Liver (tissue), 9 donors: ENCODE measurements around the gene SWI5. TPM values are rescaled to one million over a fixed set of nuclear protein-coding genes. Genes with fewer than 3 reads are reported as not detected.

Experiments used
- DNase-seq: peaks from one replicate; pipeline ENCODE4 v3.0.0-alpha.2; 2017; ENCODE audit warnings: low spot score
- H3K27ac ChIP-seq, 2 donors: one replicate each; pipeline ENCODE4 v1.7.0; 2013; ENCODE audit warnings: inconsistent platforms in 2 of 2, low read length in 2 of 2, control low read depth in 1 of 2, low read depth in 1 of 2, mild to moderate bottlenecking in 1 of 2
- H3K27me3 ChIP-seq, 4 donors: one replicate each; pipeline versions ENCODE4 v1.6.1 to v1.7.0; 2013; ENCODE audit warnings: low read length in 3 of 4, inconsistent platforms in 1 of 4, mild to moderate bottlenecking in 1 of 4, moderate library complexity in 1 of 4; ENCODE audit not compliant: control insufficient read depth in 4 of 4, insufficient read depth in 4 of 4
- H3K36me3 ChIP-seq, 4 donors: one replicate each; pipeline versions ENCODE4 v1.6.1 to v1.7.0; 2013; ENCODE audit warnings: low read length in 3 of 4, mild to moderate bottlenecking in 3 of 4, low read depth in 1 of 4, moderate library complexity in 1 of 4; ENCODE audit not compliant: control insufficient read depth in 4 of 4, insufficient read depth in 3 of 4
- H3K4me1 ChIP-seq, 4 donors: one replicate each; pipeline versions ENCODE4 v1.6.1 to v1.7.0; 2013; ENCODE audit warnings: low read length in 3 of 4, mild to moderate bottlenecking in 3 of 4, moderate library complexity in 1 of 4; ENCODE audit not compliant: control insufficient read depth in 4 of 4, insufficient read depth in 4 of 4
- H3K4me3 ChIP-seq, 3 donors: one replicate each; pipeline versions ENCODE4 v1.6.1 to v1.7.0; 2013; ENCODE audit warnings: low read length in 3 of 3, control low read depth in 1 of 3, low read depth in 1 of 3, mild to moderate bottlenecking in 1 of 3
- H3K9ac ChIP-seq, 2 donors: one replicate each; pipeline ENCODE4 v1.7.0; 2013; ENCODE audit warnings: low read length in 2 of 2, mild to moderate bottlenecking in 2 of 2, moderate library complexity in 2 of 2, control low read depth in 1 of 2, low read depth in 1 of 2
- H3K9me3 ChIP-seq, 4 donors: one replicate each; pipeline versions ENCODE4 v1.6.1 to v1.7.0; 2013; ENCODE audit warnings: low read length in 3 of 4; ENCODE audit not compliant: control insufficient read depth in 4 of 4
- EGR1 ChIP-seq, 2 donors: IDR thresholded peaks; 2 replicates each; pipeline ENCODE4 v1.6.1; 2016 to 2018; ENCODE audit warnings: antibody characterized with exemption in 2 of 2, low read depth in 2 of 2
- FOXA1 ChIP-seq: IDR thresholded peaks from 2 replicates; pipeline ENCODE4 v1.6.1; 2016; ENCODE audit warnings: antibody characterized with exemption
- FOXA2 ChIP-seq: IDR thresholded peaks from 2 replicates; pipeline ENCODE4 v1.6.1; 2016; ENCODE audit warnings: antibody characterized with exemption
- GABPA ChIP-seq, 2 donors: IDR thresholded peaks in 1 of 2; conservative IDR thresholded peaks in 1 of 2; 2 replicates each; pipeline ENCODE4 v1.6.1; 2016; ENCODE audit warnings: antibody characterized with exemption in 2 of 2, mild to moderate bottlenecking in 1 of 2, moderate library complexity in 1 of 2
- HNF4A ChIP-seq, 2 donors: conservative IDR thresholded peaks; 2 replicates each; pipeline ENCODE4 v1.6.1; 2016; ENCODE audit warnings: antibody characterized with exemption in 2 of 2, mild to moderate bottlenecking in 2 of 2
- HNF4G ChIP-seq: IDR thresholded peaks from 2 replicates; pipeline ENCODE4 v1.6.1; 2016; ENCODE audit warnings: antibody characterized with exemption
- JUND ChIP-seq, 2 donors: IDR thresholded peaks; 2 replicates each; pipeline ENCODE4 v1.6.1; 2016; ENCODE audit warnings: antibody characterized with exemption in 2 of 2
- NR2F2 ChIP-seq: IDR thresholded peaks from 2 replicates; pipeline ENCODE4 v1.6.1; 2016; ENCODE audit warnings: antibody characterized with exemption
- RAD21 ChIP-seq, 2 donors: IDR thresholded peaks; 2 replicates each; pipeline ENCODE4 v1.6.1; 2016; ENCODE audit warnings: antibody characterized with exemption in 2 of 2, mild to moderate bottlenecking in 2 of 2
- RXRA ChIP-seq, 2 donors: IDR thresholded peaks; 2 replicates each; pipeline ENCODE4 v1.6.1; 2017 to 2018; ENCODE audit warnings: antibody characterized with exemption in 2 of 2, mild to moderate bottlenecking in 1 of 2
- SP1 ChIP-seq: IDR thresholded peaks from 2 replicates; pipeline ENCODE4 v1.6.1; 2018; ENCODE audit warnings: antibody characterized with exemption, mild to moderate bottlenecking
- TAF1 ChIP-seq: conservative IDR thresholded peaks from 2 replicates; pipeline ENCODE4 v1.6.1; 2016; ENCODE audit warnings: antibody characterized with exemption, mild to moderate bottlenecking
- YY1 ChIP-seq: IDR thresholded peaks from 2 replicates; pipeline ENCODE4 v1.6.1; 2016; ENCODE audit warnings: antibody characterized with exemption, mild to moderate bottlenecking
- WGBS: extraction: QIAGEN DNeasy Blood & Tissue Kit; methylation state at CpG from one replicate; pipeline ENCODE4 v1.1.7; 2013; 5-methylcytosine and 5-hydroxymethylcytosine counted together
- polyA plus RNA-seq, 2 donors: library from polyadenylated mRNA; stranded (reverse) in 1 of 2; unstranded in 1 of 2; fragments of 200-250 nt in 1 of 2; fragments of >200 nt in 1 of 2; fragmentation: Nextera tagmentation in 1 of 2; extraction: Ambion mirVana in 1 of 2; gene quantifications; one replicate each; pipeline versions ENCODE4 v1.2.1 to v1.2.3, GENCODE V29; 2013 to 2015
- total RNA-seq, 2 donors: library from RNA; depleted of rRNA; stranded (reverse); fragments of >200 nt; gene quantifications; one replicate each; pipeline ENCODE4 v1.2.3, GENCODE V29; 2014
- TF ChIP-seq, protein P1 (sequence below): IDR thresholded peaks from 2 replicates; pipeline ENCODE4 v1.6.1; 2016; ENCODE audit warnings: antibody characterized with exemption
- TF ChIP-seq, protein P2 (sequence below): IDR thresholded peaks from 2 replicates; pipeline ENCODE4 v1.6.1; 2016; ENCODE audit warnings: antibody characterized with exemption, mild to moderate bottlenecking
- TF ChIP-seq, protein P3 (sequence below): fragments of 150-350 bp; IDR thresholded peaks from 2 replicates; pipeline ENCODE4 v1.5.1; 2017; ENCODE audit warnings: improper control_type of control experiment, low read depth, low read length; ENCODE audit not compliant: missing input control
- TF ChIP-seq, protein P4 (sequence below): IDR thresholded peaks from 2 replicates; pipeline ENCODE4 v1.6.1; 2016; ENCODE audit warnings: antibody characterized with exemption
- TF ChIP-seq, protein P5 (sequence below): IDR thresholded peaks from 2 replicates; pipeline ENCODE4 v1.6.1; 2016; ENCODE audit warnings: antibody characterized with exemption
- donor health status: healthy.
- donor health status: healthy.
- donor health status: healthy.
- donor health status: healthy.
- donor health status: healthy.

The SWI5 gene
- total and polyA plus RNA-seq, 4 donors = 10.7 to 34.0 (median 16.2) TPM

DNA sequence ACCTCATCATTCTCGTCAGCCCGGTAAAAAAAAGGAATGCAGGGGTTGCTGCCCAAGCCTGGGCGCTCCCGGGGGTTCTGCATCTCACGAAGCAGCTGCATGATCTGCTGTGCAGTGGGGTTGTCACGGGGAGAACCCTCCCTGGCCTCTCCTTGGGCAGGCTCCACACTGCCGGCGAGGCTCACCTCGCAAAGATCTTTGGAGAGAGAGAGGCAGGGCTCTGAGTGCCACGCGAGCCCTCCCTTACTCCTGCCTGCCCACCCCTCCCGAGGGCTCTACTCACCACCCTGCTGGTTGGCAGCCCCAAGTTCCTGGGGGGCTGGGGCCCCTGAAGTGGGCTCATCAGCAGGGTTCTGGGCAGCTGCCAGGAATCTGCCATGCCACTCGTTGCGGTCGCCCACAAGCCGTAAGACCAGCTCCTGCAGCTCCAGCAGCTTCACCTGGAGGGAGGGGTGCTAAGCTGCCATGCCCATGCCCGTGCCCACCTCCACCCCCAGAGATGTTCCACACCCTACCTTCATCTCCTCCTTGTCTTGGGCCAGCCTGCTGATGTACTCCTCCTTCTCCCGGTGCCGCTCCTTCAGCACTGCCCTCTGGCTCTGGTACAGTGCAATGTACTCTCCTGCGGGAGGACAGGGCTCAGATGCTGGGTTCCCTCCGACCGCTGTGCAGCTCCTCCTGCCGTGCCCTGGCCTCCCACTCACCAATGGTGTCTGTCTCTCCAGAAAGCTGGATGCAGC, 18.8 kb upstream of the SWI5 start:
- H3K36me3 ChIP-seq = peaks cover 16 to 54% (median 42%) of the 10 kb centered on the region in 4 donors
- 93% methylated on average over 23 of the region's 23 CpGs for WGBS
- H3K4me3 ChIP-seq = no peak overlapping the region
- no peaks in the 10 kb centered on the region for H3K9me3 ChIP-seq
- no peaks in the 10 kb centered on the region for H3K4me1 ChIP-seq
- H3K27ac ChIP-seq = no peak overlapping the region
- no peak overlapping the region for H3K9ac ChIP-seq
- H3K27me3 ChIP-seq = no peaks in the 10 kb centered on the region
- TF ChIP-seq, protein P1, sequence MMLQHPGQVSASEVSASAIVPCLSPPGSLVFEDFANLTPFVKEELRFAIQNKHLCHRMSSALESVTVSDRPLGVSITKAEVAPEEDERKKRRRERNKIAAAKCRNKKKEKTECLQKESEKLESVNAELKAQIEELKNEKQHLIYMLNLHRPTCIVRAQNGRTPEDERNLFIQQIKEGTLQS = no peak
- no peak for TF ChIP-seq GABPA (IDR thresholded peaks at IDR 0.05 in 1 of 2, conservative IDR thresholded peaks at IDR 0.05 in 1 of 2)
- TF ChIP-seq JUND (IDR thresholded peaks at IDR 0.05) = no peak
- TF ChIP-seq, protein P2, sequence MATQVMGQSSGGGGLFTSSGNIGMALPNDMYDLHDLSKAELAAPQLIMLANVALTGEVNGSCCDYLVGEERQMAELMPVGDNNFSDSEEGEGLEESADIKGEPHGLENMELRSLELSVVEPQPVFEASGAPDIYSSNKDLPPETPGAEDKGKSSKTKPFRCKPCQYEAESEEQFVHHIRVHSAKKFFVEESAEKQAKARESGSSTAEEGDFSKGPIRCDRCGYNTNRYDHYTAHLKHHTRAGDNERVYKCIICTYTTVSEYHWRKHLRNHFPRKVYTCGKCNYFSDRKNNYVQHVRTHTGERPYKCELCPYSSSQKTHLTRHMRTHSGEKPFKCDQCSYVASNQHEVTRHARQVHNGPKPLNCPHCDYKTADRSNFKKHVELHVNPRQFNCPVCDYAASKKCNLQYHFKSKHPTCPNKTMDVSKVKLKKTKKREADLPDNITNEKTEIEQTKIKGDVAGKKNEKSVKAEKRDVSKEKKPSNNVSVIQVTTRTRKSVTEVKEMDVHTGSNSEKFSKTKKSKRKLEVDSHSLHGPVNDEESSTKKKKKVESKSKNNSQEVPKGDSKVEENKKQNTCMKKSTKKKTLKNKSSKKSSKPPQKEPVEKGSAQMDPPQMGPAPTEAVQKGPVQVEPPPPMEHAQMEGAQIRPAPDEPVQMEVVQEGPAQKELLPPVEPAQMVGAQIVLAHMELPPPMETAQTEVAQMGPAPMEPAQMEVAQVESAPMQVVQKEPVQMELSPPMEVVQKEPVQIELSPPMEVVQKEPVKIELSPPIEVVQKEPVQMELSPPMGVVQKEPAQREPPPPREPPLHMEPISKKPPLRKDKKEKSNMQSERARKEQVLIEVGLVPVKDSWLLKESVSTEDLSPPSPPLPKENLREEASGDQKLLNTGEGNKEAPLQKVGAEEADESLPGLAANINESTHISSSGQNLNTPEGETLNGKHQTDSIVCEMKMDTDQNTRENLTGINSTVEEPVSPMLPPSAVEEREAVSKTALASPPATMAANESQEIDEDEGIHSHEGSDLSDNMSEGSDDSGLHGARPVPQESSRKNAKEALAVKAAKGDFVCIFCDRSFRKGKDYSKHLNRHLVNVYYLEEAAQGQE = no peak
- TF ChIP-seq RXRA (IDR thresholded peaks at IDR 0.05) = no peak
- no peak for TF ChIP-seq NR2F2
- no peak for TF ChIP-seq EGR1 (IDR thresholded peaks at IDR 0.05; ENCODE audit: low read depth in 2 of 2)
- no peak for DNase-seq

DNA sequence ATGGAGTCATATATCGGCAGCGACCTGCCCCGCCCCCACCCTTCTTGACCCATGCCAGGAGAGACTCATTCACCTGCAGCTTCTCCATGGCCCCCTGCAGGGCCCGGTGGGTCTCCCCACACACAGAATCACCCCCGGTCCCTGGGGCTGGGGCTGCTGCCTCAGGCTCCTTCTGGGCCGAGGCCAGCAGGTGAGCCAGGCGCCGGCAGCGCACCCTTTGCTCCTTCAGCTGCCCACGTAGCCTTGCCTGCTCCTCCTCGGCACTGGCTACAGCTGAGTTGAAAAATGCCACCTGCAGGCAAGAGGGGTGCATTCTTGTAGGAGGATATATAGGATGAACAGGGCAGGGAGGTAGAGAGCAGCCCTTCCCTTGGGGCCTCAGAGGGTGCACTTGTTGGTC, 18.2 kb upstream of the SWI5 start:
- Histone ChIP-seq H3K36me3 (peaks cover 20 to 60% (median 47%) of the 10 kb centered on the region in 4 donors), H3K4me1 (no peaks in the 10 kb centered on the region), H3K27me3 (no peaks in the 10 kb centered on the region), H3K4me3 (no peak overlapping the region), H3K9ac (no peak overlapping the region), H3K9me3 (no peaks in the 10 kb centered on the region), H3K27ac (no peak overlapping the region)
- DNase-seq = no peak
- no peak for TF ChIP-seq NR2F2
- no peak for TF ChIP-seq YY1
- no peak for TF ChIP-seq GABPA (IDR thresholded peaks at IDR 0.05 in 1 of 2, conservative IDR thresholded peaks at IDR 0.05 in 1 of 2)
- TF ChIP-seq HNF4A (conservative IDR thresholded peaks at IDR 0.05) = no peak
- TF ChIP-seq HNF4G = no peak
- no peak for TF ChIP-seq RXRA (IDR thresholded peaks at IDR 0.05)
- TF ChIP-seq TAF1 = no peak
- TF ChIP-seq RAD21 (IDR thresholded peaks at IDR 0.05) = no peak
- TF ChIP-seq EGR1 (IDR thresholded peaks at IDR 0.05; ENCODE audit: low read depth in 2 of 2) = no peak
- no peak for TF ChIP-seq FOXA2
- no peak for TF ChIP-seq SP1
- TF ChIP-seq, protein P2 = no peak
- TF ChIP-seq, protein P3, sequence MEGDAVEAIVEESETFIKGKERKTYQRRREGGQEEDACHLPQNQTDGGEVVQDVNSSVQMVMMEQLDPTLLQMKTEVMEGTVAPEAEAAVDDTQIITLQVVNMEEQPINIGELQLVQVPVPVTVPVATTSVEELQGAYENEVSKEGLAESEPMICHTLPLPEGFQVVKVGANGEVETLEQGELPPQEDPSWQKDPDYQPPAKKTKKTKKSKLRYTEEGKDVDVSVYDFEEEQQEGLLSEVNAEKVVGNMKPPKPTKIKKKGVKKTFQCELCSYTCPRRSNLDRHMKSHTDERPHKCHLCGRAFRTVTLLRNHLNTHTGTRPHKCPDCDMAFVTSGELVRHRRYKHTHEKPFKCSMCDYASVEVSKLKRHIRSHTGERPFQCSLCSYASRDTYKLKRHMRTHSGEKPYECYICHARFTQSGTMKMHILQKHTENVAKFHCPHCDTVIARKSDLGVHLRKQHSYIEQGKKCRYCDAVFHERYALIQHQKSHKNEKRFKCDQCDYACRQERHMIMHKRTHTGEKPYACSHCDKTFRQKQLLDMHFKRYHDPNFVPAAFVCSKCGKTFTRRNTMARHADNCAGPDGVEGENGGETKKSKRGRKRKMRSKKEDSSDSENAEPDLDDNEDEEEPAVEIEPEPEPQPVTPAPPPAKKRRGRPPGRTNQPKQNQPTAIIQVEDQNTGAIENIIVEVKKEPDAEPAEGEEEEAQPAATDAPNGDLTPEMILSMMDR = no peak
- TF ChIP-seq, protein P1 = no peak
- no peak for TF ChIP-seq FOXA1
- TF ChIP-seq, protein P4, sequence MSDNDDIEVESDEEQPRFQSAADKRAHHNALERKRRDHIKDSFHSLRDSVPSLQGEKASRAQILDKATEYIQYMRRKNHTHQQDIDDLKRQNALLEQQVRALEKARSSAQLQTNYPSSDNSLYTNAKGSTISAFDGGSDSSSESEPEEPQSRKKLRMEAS = no peak
- TF ChIP-seq, protein P5, sequence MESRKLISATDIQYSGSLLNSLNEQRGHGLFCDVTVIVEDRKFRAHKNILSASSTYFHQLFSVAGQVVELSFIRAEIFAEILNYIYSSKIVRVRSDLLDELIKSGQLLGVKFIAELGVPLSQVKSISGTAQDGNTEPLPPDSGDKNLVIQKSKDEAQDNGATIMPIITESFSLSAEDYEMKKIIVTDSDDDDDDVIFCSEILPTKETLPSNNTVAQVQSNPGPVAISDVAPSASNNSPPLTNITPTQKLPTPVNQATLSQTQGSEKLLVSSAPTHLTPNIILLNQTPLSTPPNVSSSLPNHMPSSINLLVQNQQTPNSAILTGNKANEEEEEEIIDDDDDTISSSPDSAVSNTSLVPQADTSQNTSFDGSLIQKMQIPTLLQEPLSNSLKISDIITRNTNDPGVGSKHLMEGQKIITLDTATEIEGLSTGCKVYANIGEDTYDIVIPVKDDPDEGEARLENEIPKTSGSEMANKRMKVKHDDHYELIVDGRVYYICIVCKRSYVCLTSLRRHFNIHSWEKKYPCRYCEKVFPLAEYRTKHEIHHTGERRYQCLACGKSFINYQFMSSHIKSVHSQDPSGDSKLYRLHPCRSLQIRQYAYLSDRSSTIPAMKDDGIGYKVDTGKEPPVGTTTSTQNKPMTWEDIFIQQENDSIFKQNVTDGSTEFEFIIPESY = no peak
- TF ChIP-seq JUND (IDR thresholded peaks at IDR 0.05) = no peak
- WGBS = 95% methylated on average over 11 of the region's 11 CpGs
